GM12872 (cell line): ENCODE results near the gene CNTN3.

ENCODE experiments used
- TF ChIP-seq, protein P1 (sequence below): IDR thresholded peaks from 3 replicates; pipeline ENCODE4 v1.5.1; 2011; ENCODE audit warnings: low read depth, mild to moderate bottlenecking, low read length, moderate library complexity; ENCODE audit not compliant: insufficient read depth

Gene CNTN3

DNA sequence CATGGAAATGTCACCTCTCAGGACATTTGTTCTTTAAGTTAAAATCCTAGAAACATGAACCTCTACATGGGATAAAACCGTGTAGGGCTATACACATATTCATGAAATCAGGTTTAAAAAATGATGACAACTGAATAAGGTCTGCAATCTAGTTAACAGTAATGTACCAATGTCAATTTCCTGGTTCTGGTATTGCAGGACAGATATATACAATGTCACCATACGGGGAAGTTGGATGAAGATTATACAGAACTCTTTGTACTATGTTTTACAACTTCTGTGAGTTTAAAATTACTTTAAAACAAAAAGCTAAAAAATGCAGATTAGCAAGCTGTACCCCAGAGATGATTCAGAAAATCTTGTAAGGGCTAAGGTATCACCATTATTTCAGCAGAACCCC is 6.7 kb downstream of the CNTN3 start:
- TF ChIP-seq, protein P1, sequence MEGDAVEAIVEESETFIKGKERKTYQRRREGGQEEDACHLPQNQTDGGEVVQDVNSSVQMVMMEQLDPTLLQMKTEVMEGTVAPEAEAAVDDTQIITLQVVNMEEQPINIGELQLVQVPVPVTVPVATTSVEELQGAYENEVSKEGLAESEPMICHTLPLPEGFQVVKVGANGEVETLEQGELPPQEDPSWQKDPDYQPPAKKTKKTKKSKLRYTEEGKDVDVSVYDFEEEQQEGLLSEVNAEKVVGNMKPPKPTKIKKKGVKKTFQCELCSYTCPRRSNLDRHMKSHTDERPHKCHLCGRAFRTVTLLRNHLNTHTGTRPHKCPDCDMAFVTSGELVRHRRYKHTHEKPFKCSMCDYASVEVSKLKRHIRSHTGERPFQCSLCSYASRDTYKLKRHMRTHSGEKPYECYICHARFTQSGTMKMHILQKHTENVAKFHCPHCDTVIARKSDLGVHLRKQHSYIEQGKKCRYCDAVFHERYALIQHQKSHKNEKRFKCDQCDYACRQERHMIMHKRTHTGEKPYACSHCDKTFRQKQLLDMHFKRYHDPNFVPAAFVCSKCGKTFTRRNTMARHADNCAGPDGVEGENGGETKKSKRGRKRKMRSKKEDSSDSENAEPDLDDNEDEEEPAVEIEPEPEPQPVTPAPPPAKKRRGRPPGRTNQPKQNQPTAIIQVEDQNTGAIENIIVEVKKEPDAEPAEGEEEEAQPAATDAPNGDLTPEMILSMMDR, result no peak

DNA sequence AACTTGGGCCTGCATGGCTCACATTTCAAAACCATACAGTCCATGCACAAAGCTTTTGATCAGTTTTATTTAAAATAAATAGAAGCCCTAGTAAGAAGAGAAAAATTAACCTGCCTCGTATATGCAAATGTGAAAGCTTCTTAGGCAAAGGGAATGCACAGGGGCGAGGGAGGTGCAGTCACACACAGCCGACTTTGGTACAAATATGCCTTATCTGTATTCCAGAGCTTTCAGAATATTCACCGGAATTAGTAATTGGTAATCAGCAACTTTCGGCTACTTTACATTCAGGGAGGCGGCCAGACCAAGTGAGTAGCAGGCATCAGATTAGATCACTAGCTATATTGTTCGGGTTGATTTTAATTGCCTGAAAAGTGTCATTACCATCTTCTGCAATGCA is 7.5 kb downstream of the CNTN3 start:
- TF ChIP-seq, protein P1, result no peak

DNA sequence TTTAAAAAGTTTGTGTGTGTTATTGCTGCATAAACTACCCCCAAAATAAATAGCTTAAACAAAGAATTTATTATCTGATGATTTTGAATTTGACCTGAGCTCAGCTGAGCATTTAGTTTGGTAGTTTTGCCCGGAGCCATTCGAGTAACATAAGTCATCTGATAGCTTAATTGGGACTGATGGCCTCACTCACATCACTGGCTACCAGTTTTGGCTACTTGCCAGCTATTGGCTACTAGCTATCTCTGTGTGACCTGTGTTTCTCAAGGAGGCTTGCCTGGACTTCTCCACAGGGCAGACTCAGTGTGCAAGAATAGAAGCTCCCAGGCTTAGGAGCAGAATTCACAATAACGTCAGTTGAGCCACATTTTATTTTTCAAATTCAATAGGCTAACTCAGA is 9.0 kb downstream of the CNTN3 start:
- TF ChIP-seq, protein P1, result no peak

DNA sequence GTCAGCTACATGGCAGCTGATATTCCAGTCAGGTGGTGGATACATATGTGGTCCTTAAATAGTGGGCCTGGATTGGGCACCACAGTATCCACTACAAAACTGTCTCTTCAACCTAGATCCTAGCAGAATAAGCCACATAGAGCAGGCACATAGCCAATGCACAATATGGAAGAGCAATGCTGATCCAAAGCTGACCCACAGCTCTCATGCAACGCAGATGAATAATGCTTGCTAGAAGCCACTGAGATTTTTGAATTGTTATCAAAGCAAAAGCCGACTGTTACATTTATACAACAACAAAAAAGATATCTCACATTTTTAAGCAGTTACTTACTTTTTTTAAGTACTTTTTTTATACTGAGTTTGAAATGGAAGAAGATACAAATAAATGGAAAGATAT is 11.2 kb downstream of the CNTN3 start:
- TF ChIP-seq, protein P1, result no peak

DNA sequence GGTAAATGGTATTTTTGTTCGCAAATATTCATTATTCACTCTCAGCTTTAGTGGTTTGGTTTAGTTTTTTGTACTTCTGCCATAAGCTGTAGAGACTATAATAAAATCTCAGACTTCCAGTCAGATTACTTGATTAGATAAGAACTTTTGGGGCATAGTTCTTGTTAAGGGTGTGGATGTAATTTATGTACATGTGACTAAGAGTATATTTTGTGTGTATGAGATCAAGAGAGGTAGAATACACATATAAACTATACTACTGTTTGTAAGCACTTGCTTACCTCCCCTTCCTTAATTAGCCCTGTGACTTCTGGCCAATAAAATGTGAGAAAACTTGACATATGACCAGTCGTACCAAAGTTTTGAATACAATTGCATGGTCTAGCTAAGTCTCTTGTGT is 12.0 kb downstream of the CNTN3 start:
- TF ChIP-seq, protein P1, result no peak

DNA sequence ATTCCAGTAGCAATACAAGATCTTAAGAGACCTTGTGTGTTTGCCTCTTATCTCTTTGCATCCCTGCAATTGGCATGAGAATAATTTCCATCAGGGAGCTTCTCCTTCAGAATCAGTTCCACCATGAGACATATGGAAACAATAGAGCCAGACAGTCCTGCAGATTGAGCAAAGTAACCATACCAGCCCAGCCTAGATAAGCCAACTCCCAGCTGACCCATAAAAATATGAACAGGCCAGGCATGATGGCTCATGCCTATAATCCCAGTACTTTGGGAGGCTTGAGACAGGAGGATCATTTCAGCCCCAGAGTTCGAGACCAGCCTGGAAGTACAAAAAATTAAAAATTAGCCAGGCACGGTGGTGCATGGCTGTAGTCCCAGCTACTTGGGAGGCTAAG is 12.7 kb downstream of the CNTN3 start:
- TF ChIP-seq, protein P1, result no peak

DNA sequence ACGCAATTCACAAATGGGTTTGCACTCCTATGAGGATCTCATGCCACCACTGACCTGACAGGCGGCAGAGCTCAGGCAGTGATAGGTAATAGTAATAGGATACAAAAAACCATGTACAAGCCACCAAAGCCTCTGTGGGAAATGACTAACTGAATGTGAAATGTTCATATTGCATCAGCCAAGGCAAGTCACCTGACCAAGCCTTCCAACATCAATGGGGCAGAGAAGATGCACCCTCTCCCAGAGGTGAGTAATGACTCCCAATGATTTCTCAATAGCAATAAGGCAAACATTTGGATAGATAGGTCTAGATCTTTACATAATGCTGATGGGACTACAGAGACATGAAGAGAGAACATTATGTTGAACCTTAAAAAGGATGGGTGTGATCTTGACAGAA is 14.9 kb downstream of the CNTN3 start:
- TF ChIP-seq, protein P1, result no peak

DNA sequence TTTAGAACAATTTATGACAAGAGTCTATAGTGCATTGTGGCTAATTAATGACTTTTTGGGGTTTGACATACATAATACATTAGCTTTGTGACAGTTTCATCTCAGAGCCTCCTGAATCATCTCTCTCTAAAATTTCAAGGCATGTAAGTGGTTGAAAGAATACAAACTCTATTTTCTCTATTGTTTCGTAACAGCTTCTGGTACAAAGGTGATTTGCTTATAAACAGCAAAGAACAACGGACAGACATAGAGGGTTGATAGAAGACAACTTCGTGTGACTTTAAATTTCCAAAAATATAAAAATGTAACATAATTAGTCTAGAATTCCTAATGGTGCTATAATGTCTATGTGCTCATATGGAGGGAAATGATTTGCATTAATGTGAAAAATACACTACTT is 21.3 kb downstream of the CNTN3 start:
- TF ChIP-seq, protein P1, result no peak
